ENCODE measurements around the gene ARHGAP9.

- TF ChIP-seq CTCF (IDR thresholded peaks at IDR 0.05) (no peak), REST (IDR thresholded peaks at IDR 0.05; ENCODE audit: insufficient read depth in 1 of 2, low read depth in 2 of 2, low read length in 1 of 2) (no peak), POLR2AphosphoS5 (IDR thresholded peaks at IDR 0.05; ENCODE audit: low read depth, low read length) (no peak), SIN3A (IDR thresholded peaks at IDR 0.05; ENCODE audit: borderline replicate concordance, insufficient read depth, low read depth, low read length) (no peak)
These were observed 45.3 kb upstream of the ARHGAP9 start for GRCh38 chr12:57524814-57525614.
